Measurements from ENCODE around the gene TIMM29. TPM values are rescaled to one million over a fixed set of nuclear protein-coding genes. Genes with fewer than 3 reads are reported as not detected.

The TIMM29 gene
- total RNA-seq, 2 experiments from 2014 or later = 22.6 to 24.8 TPM

- Histone ChIP-seq H3K27me3 (ENCODE audit: control insufficient read depth in 1 of 2, insufficient read depth in 2 of 2, low read length in 2 of 2) (no peaks in the 10 kb centered on the region), H3K27ac (ENCODE audit: low read depth in 1 of 2, low read length in 2 of 2) (no peak overlapping the region), H3K4me1 (ENCODE audit: insufficient read depth, low read length) (peaks cover 6% of the 10 kb centered on the region), H3K4me3 (ENCODE audit: low read length) (no peak overlapping the region), H3K9me3 (ENCODE audit: control insufficient read depth in 1 of 2, insufficient read depth in 1 of 2, low read length in 2 of 2) (no peaks in the 10 kb centered on the region), H3K36me3 (ENCODE audit: insufficient read depth, low read length) (peaks cover 7% of the 10 kb centered on the region)
- peaks cover 3% of the 10 kb centered on the region for H3K4me1 Mint-ChIP-seq (ENCODE audit: low read depth)
- no peak overlapping the region for H3K4me3 Mint-ChIP-seq
- H3K27me3 Mint-ChIP-seq = no peaks in the 10 kb centered on the region
- CTCF ChIA-PET = no interaction called here
- intact Hi-C loops (cut with DNase I, micrococcal nuclease) = no loop called here
- H3K9me3 Mint-ChIP-seq = no peaks in the 10 kb centered on the region
- ATAC-seq (ENCODE audit: poor library complexity) (no peak), DNase-seq (no peak)
- POLR2A ChIA-PET = no interaction called here
- H3K27ac Mint-ChIP-seq = no peak overlapping the region
- no peak for TF ChIP-seq CTCF (IDR thresholded peaks at IDR 0.05)
- no peaks in the 10 kb centered on the region for H3K36me3 Mint-ChIP-seq (ENCODE audit: low read depth)
Observed at GRCh38 chr19:10884274-10884673, 44.3 kb upstream of the TIMM29 start.

GRCh38 chr19:10885201-10886169 is 43.1 kb upstream of the TIMM29 start:
- intact Hi-C loops (cut with DNase I, micrococcal nuclease) = no loop called here
- no peak overlapping the region for H3K27ac ChIP-seq (ENCODE audit: low read depth in 1 of 2, low read length in 2 of 2)
- ATAC-seq (ENCODE audit: poor library complexity) = no peak
- ChIA-PET CTCF (no interaction called here), POLR2A (no interaction called here)
- DNase-seq = no peak
- Mint-ChIP-seq H3K9me3 (no peaks in the 10 kb centered on the region), H3K27ac (no peak overlapping the region), H3K36me3 (ENCODE audit: low read depth) (no peaks in the 10 kb centered on the region), H3K27me3 (no peaks in the 10 kb centered on the region), H3K4me3 (no peak overlapping the region), H3K4me1 (ENCODE audit: low read depth) (no peaks in the 10 kb centered on the region)
- no peaks in the 10 kb centered on the region for H3K27me3 ChIP-seq (ENCODE audit: control insufficient read depth in 1 of 2, insufficient read depth in 2 of 2, low read length in 2 of 2)
- peaks cover 2% of the 10 kb centered on the region for H3K36me3 ChIP-seq (ENCODE audit: insufficient read depth, low read length)
- H3K4me3 ChIP-seq (ENCODE audit: low read length) = no peak overlapping the region
- TF ChIP-seq CTCF (IDR thresholded peaks at IDR 0.05) = no peak
- H3K9me3 ChIP-seq (ENCODE audit: control insufficient read depth in 1 of 2, insufficient read depth in 1 of 2, low read length in 2 of 2) = no peaks in the 10 kb centered on the region
- H3K4me1 ChIP-seq (ENCODE audit: insufficient read depth, low read length) = no peaks in the 10 kb centered on the region

GRCh38 chr19:10887616-10888367 is 40.8 kb upstream of the TIMM29 start:
- Mint-ChIP-seq H3K9me3 (no peaks in the 10 kb centered on the region), H3K4me1 (ENCODE audit: low read depth) (no peaks in the 10 kb centered on the region), H3K27me3 (no peaks in the 10 kb centered on the region), H3K36me3 (ENCODE audit: low read depth) (no peaks in the 10 kb centered on the region), H3K27ac (no peak overlapping the region), H3K4me3 (no peak overlapping the region)
- DNase-seq (no peak), ATAC-seq (ENCODE audit: poor library complexity) (no peak)
- Histone ChIP-seq H3K36me3 (ENCODE audit: insufficient read depth, low read length) (peaks cover 2% of the 10 kb centered on the region), H3K27me3 (ENCODE audit: control insufficient read depth in 1 of 2, insufficient read depth in 2 of 2, low read length in 2 of 2) (no peaks in the 10 kb centered on the region), H3K4me1 (ENCODE audit: insufficient read depth, low read length) (no peaks in the 10 kb centered on the region), H3K4me3 (ENCODE audit: low read length) (no peak overlapping the region), H3K27ac (ENCODE audit: low read depth in 1 of 2, low read length in 2 of 2) (no peak overlapping the region), H3K9me3 (ENCODE audit: control insufficient read depth in 1 of 2, insufficient read depth in 1 of 2, low read length in 2 of 2) (no peaks in the 10 kb centered on the region)
- POLR2A ChIA-PET = interaction anchor here (1.4 kb wide), 1 partner anchor 15 kb away, joined by 4 read pairs; no protein-coding TSS in a partner anchor
- no peak for TF ChIP-seq CTCF (IDR thresholded peaks at IDR 0.05)
- CTCF ChIA-PET = interaction anchor here (1.1 kb wide), 1 partner anchor 24 kb away, joined by 3 read pairs; no protein-coding TSS in a partner anchor
- intact Hi-C loops (cut with DNase I, micrococcal nuclease) = no loop called here

Data from CD4-positive, alpha-beta T cell (primary cell).